SK-N-SH treated with all-trans-retinoic acid at 6 μM for 48 hours (cell line): ENCODE data around the gene RNF135.

Experiments
- ARNTL ChIP-seq: fragments of 450-650 bp; formaldehyde crosslinking; IDR thresholded peaks from 2 replicates; pipeline ENCODE4 v1.5.0; 2020; ENCODE audit warnings: low read depth, mild to moderate bottlenecking, moderate library complexity, borderline replicate concordance
- BACH2 ChIP-seq: fragments of 250-450 bp; sonication (Bioruptor Pico); IDR thresholded peaks from 2 replicates; pipeline ENCODE4 v1.9.0; 2021; ENCODE audit warnings: mild to moderate bottlenecking, borderline replicate concordance
- PPARA ChIP-seq: fragments of 250-450 bp; sonication (Bioruptor Pico); IDR thresholded peaks from 2 replicates; pipeline ENCODE4 v1.5.0; 2020; ENCODE audit warnings: mild to moderate bottlenecking, borderline replicate concordance
- RARB ChIP-seq: fragments of 250-450 bp; sonication (Bioruptor Pico); IDR thresholded peaks from 2 replicates; pipeline ENCODE4 v1.8.0; 2021; ENCODE audit warnings: mild to moderate bottlenecking, moderate library complexity
- SNAI2 ChIP-seq: fragments of 250-450 bp; sonication (Bioruptor Pico); IDR thresholded peaks from 2 replicates; pipeline ENCODE4 v1.5.0; 2020; ENCODE audit warnings: mild to moderate bottlenecking, moderate library complexity
- ZFP3 ChIP-seq: fragments of 250-450 bp; sonication (Bioruptor Pico); IDR thresholded peaks from 2 replicates; pipeline ENCODE4 v1.5.0; 2020; ENCODE audit warnings: mild to moderate bottlenecking, moderate library complexity
- ZFP30 ChIP-seq: fragments of 450-650 bp; formaldehyde crosslinking; IDR thresholded peaks from 2 replicates; pipeline ENCODE4 v1.5.0; 2022; ENCODE audit warnings: mild to moderate bottlenecking, moderate library complexity
- ZNF8 ChIP-seq: fragments of 450-650 bp; formaldehyde crosslinking; IDR thresholded peaks from 2 replicates; pipeline ENCODE4 v1.5.0; 2020; ENCODE audit warnings: mild to moderate bottlenecking, moderate library complexity
- TF ChIP-seq, protein P1 (sequence below): fragments of 250-450 bp; sonication (Bioruptor Pico); IDR thresholded peaks from 2 replicates; pipeline ENCODE4 v1.5.1; 2020; ENCODE audit warnings: low read depth, mild to moderate bottlenecking, moderate library complexity
- TF ChIP-seq, protein P2 (sequence below): fragments of 250-450 bp; sonication (Bioruptor Pico); IDR thresholded peaks from 2 replicates; pipeline ENCODE4 v1.8.0; 2020; ENCODE audit warnings: mild to moderate bottlenecking, moderate library complexity, borderline replicate concordance

DNA sequence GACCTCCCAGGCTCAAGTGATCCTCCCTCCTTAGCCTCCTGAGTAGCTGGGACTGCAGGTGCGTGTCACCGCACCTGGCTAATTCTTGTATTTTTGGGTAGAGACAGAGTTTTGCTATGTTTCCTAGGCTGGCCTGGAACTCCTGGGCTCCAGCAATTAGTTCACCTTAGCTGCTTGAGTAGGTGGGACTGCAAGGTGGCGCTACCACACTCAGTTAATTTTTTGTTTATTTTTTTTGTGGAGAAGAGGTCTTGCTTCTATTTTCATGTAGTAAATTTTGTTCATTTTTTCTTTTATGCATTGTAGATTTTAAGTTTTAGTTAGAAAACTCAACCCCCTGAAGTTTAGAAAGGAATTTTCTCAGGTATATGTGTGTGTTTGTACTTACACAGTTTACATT, 21.7 kb downstream of the RNF135 start:
- no peak for TF ChIP-seq RARB
- TF ChIP-seq ARNTL (CRISPR knock-in tag): no peak
- TF ChIP-seq PPARA (CRISPR knock-in tag): no peak
- TF ChIP-seq ZFP30 (CRISPR knock-in tag): no peak
- no peak for TF ChIP-seq ZFP3
- TF ChIP-seq ZNF8 (CRISPR knock-in tag): no peak
- TF ChIP-seq, protein P1, sequence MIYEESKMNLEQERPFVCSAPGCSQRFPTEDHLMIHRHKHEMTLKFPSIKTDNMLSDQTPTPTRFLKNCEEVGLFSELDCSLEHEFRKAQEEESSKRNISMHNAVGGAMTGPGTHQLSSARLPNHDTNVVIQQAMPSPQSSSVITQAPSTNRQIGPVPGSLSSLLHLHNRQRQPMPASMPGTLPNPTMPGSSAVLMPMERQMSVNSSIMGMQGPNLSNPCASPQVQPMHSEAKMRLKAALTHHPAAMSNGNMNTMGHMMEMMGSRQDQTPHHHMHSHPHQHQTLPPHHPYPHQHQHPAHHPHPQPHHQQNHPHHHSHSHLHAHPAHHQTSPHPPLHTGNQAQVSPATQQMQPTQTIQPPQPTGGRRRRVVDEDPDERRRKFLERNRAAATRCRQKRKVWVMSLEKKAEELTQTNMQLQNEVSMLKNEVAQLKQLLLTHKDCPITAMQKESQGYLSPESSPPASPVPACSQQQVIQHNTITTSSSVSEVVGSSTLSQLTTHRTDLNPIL (CRISPR knock-in tag): no peak
- TF ChIP-seq SNAI2: no peak
- TF ChIP-seq, protein P2, sequence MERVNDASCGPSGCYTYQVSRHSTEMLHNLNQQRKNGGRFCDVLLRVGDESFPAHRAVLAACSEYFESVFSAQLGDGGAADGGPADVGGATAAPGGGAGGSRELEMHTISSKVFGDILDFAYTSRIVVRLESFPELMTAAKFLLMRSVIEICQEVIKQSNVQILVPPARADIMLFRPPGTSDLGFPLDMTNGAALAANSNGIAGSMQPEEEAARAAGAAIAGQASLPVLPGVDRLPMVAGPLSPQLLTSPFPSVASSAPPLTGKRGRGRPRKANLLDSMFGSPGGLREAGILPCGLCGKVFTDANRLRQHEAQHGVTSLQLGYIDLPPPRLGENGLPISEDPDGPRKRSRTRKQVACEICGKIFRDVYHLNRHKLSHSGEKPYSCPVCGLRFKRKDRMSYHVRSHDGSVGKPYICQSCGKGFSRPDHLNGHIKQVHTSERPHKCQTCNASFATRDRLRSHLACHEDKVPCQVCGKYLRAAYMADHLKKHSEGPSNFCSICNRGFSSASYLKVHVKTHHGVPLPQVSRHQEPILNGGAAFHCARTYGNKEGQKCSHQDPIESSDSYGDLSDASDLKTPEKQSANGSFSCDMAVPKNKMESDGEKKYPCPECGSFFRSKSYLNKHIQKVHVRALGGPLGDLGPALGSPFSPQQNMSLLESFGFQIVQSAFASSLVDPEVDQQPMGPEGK (CRISPR knock-in tag): no peak
- TF ChIP-seq BACH2 (CRISPR knock-in tag): no peak
